ENCODE data around the gene YBEY.
"Not testable (repeated sequence)": the region's sequence is repeated elsewhere in the genome, so short reads cannot be mapped to it uniquely, and the experiment has no call there.

Gene YBEY

GRCh38 chr21:46307625-46308024 is 21.5 kb downstream of the YBEY start:
- no peak for FAIRE-seq

DNA sequence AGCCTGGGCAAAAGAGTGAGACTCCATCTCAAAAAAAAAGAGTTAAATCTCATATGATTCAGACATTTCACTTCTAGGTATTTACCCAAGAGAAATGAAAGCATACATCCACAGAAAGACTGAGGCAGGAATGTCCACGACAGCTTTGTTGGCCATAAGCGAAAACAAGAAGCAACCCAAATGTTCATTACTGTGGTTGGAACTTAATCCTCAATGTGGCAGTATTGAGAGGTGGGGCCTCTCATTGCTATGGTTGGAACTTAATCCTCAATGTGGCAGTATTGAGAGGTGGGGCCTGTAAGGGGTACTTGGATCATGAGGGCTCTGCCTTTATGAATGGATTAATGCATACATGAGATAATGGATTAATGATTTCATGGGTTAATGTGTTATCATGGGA is 22.3 kb downstream of the YBEY start:
- no peak for FAIRE-seq

- not testable (repeated sequence) for FAIRE-seq
Measured at GRCh38 chr21:46310260-46310659, 24.1 kb downstream of the YBEY start.

GRCh38 chr21:46311568-46311967 is 25.4 kb downstream of the YBEY start:
- no peak for FAIRE-seq

GRCh38 chr21:46312949-46313348 is 26.8 kb downstream of the YBEY start:
- no peak for FAIRE-seq

- no peak for FAIRE-seq
Measured at GRCh38 chr21:46314441-46315020, 28.4 kb downstream of the YBEY start.

DNA sequence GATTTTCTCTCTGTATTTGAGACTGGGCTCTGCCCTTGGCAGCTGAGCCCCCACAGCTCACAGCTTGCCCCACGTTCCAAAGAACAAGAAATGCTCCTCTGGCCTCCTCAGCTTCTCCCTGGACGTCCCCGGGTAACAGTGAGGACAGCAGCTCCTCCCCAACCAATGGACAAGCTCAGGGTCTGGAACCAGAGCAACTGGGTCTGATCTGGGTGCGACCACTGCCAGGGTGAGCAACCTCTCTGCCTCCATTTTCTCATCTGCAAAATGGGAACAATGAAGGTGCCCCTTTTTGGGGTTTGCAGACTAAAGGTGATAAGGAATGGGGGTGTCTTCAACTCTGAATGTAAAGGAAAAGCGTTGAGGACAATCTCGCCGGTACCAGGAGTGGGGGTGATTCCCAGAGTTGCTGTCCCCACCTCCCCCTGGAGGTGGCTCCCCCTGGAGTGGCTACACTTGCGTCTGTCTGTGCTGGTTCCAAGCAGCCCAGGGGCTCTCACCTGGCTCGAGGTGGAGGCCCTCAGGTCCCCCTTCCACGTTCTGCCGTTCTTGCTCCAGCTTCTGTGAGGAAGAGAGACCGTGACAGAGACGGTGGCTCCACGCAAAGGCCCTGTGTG is 30.7 kb downstream of the YBEY start:
- FAIRE-seq: no peak

DNA sequence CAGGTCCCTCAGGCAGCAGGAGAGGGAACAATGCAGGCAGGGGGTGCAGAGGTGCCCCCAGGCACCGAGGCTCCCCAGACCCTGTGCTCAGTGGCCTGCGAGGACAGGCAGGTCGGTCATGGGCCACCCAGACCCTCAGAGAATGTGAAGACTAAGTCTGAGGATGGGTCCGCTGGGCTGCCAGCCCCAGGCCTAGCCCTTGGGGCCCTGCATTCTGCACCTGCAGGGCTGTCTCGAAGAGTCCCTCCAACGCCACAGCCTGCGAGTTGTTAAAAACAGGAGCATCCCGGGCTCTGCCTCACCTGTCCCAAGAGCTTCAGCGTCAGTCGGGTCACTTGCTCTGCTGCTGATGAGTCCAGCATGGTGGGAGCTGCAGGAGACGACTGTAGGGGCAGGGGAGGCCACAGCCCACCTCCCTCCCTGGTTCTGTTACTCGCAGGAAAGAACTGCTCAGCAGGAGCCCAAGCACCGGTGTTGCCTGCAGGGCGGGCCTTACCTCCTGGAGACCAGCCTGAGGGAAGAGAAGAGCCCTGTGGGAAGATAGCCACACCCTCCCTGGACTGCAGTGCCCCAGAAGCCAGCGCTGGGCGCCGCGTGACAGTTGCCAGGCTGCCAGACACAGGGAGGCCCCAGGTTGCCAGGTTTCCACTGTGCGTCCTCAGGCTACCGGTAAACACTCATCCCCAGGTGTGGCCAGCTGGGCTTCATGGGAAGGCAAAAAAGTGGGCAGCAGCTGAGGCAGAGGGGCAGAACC is 31.7 kb downstream of the YBEY start:
- FAIRE-seq: no peak

DNA sequence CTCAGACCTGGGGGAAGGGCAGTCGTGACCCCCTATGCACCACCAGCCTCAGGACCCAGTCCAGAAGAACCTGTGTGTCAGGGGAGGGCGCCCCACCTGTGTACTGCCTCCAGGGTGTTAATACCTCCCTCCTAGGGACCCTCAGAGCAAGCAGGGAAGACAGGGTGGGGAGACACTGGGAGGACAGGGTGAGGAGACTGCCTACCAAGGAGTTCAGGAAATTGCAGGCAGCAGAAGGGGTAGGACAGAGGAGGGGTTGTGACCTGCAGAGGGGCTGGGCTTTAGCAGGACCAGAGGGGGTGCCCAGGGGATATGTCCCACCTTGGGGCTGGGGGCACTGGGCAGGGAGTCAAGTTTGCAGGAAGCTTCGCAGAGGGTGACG is 32.3 kb downstream of the YBEY start:
- FAIRE-seq: no peak

- no peak for FAIRE-seq
Measured at GRCh38 chr21:46319186-46319585, 33.0 kb downstream of the YBEY start.

DNA sequence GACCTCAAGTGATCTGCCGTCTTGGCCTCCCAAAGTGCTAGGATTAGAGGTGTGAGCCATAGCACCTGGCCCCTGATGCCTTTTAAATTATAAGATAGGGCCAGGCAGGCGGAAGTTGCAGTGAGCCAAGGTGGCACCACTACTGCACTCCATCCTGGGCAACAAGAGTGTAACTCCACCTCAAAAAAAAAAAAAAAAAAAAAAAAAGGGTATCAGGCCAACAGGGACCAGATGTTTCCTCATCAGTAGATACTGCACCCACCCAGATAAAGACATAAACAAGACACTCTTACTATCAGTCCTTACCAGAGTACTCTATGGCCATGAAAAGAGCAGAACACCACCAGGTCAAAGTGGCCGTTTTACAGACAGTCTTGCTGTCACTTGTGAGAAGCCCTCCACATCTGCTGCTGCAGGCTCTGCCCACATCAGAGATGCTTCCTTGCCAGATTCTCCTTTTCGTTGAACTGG is 34.2 kb downstream of the YBEY start:
- no peak for FAIRE-seq

DNA sequence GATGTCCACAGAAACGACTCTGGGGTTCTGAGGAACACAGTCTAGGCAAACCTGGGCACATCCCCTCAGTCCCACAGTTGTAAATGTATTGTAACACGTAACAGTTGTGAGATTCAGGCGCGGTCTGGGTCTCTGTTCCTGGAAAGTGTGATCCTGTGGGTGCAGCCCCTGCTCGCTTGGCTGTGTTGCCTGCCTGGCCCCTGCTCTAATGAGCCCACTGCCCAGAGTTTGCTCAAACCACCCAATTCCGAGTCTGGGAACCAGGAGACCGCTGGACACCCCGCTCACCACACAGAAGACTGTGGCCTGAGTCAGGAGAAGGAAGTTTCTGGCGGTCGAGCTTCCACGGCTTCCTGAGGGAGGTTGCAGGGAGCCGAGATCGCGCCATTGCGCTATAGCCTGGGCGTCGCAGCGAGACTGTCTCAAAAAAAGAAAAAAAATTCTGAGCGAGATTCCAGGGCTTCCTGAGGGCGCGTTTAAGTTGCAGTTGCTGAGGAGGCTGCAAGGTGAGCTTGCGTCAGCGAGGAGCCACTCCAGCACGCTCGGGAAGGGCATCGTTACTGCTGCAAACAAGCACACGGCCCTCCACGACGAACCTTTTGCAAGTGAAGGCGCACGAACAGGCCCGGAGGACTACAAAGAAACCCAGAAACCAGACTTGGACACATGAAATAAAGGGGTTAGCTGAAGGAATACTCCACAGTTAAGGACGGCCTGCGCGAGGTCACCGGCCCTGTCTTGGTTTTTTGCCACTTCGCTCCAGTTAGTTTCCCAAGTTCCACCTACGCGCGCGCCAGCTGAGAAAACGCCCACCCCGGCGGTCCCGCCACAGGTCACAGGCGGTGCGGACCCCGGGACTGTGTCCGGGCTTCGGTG is 36.4 kb downstream of the YBEY start:
- FAIRE-seq: no peak

- FAIRE-seq: no peak
Measured at GRCh38 chr21:46323227-46323709, 37.1 kb downstream of the YBEY start.

DNA sequence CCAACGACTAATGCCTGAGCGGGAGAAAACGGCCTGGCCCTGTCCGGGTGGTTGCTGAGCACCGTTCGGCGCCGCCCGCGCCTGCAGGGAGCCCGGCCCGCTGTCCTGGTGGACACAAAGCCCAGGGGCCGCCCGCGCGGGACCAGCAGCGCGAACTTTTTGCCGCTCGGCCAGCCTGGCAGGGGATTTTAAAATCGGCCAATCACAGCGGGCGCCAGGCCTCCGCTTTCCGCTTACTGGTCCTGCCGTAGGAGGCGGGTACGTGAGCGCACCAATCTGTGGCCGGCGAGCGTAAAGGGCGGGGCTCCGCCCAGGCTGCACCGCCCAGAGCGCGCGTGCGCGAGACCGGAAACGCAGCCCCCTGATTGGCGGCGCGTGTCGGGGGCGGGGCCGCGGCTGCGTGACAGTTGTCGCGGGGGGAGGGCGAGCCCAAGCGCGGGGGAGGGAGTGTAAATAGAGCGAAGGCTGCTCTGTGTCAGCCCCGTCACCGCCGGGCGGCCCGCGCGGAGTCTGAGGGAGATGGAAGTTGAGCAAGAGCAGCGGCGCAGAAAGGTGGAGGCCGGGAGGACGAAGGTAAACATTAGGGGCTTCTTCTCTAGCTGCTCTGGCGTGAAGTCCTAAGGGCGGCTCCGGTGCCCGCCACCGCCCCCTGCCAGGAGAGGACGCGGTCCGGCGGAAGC is 37.7 kb downstream of the YBEY start, which contains the start of the genes C21orf58 and PCNT:
C21orf58 (minus strand) TSS at position 161 of the 680 bp plus-strand sequence. CDS start 1,132 bp downstream, outside the sequence.
PCNT (plus strand) TSS at position 447 of the 680 bp plus-strand sequence; CDS start at position 520, 73 bp downstream.
- peak; percentile 62 for FAIRE-seq

DNA sequence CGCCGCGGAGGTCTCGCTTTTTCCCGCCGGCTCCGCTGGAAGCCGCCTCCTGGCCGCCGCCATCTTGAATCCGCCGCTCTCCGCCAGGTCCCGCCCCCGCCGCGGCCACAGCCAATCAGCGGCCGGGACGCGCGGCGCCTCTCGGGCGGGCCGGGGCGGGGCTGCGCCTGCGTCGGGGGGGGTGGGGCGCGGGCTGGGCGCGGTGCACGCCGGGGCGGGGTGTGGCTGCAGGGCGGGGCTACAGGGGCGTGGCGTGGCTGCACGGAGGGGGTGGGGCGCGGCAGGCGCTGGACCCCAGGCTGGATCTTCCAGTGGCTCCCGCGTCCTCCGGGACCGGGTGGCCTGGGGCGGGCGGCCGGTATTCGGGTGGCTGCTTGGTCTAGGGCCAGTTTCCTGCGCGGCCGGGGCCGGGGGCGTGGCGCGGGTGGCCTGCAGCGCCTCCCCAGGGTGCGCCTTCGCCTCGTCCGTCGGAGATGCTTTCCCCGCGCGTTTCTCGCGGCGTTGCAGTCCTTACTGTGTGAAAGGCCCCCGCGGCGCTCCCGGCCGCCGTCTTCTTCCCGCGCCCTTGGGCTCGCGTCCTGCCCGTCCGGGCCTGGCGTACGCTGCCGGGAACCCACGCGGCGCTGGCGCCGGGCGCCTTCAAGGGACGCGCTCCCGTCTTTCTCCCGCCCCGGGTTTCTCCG is 38.4 kb downstream of the YBEY start:
- no peak for FAIRE-seq

GRCh38 chr21:46325073-46325912 is 39.2 kb downstream of the YBEY start:
- no peak for FAIRE-seq

DNA sequence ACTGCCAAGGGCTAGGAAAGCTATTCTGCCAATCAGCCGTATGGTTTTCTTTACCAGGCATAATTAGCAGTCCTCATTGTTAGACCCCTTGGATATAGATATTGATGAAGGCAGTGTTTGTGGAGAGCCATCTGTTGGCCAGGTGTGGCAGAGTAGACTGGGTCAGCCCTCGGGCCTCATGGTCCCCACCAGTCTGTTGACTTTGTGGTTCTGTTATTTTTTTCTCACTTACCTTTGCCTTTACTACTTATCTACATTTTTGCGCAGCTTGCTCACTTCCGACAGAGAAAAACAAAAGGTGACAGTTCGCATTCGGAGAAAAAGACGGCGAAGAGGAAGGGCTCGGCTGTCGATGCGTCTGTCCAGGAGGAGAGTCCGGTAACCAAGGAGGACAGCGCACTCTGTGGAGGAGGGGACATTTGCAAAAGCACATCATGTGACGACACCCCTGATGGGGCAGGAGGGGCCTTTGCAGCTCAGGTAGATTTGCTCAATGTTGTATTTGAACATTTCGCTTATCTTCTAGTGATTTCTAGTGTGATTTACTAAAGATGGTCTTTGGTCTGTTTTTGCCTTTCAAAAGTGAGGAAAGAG is 40.1 kb downstream of the YBEY start:
- no peak for FAIRE-seq

GRCh38 chr21:46327711-46328110 is 41.6 kb downstream of the YBEY start:
- no peak for FAIRE-seq

DNA sequence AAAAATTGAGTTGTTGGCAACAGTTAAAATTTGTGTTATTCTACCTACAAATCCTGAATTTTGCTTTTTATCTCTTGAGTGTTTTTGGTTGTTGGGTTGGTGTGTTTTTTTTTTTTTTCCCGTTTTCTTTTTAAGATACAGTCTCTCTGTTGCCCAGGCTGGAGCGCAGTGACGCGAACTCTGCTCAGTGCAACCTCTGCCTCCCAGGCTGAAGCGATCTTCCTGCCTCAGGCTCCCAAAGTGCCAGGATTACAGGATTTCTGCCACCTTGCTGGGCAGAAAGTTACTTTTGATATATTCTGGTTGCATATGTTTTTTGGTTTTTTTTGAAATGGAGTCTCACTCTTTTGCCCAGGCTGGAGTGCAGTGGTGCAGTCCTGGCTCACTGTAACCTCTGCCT is 42.0 kb downstream of the YBEY start:
- FAIRE-seq: no peak

DNA sequence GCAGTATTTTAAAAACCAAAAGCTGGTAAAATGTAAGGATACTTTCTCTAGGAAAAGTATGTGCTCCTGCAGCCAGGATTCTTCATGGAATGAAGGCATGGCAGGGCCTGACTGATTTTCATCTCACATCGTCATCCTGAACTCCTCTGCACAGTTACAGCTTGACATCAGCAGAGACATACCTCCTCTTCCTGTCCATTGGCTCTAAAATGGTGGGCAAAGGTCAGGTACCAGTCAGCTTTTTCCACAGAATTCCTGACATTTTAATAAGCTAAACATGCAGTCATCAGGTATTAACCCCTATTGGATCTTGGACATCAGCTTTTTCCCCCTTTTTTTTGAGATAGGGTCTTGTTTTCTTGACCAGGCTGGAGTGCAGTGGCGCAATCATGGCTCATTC is 43.7 kb downstream of the YBEY start:
- FAIRE-seq: no peak
